ENCODE data around the gene KRAS. TPM values are rescaled to one million over a fixed set of nuclear protein-coding genes. Genes with fewer than 3 reads are reported as not detected.

KRAS gene
- total and polyA plus RNA-seq, 12 donors, result 3.6 to 21.3 (median 11.6) TPM

GRCh38 chr12:25200703-25201102 is 50.0 kb downstream of the KRAS start:
- Histone ChIP-seq H3K27me3 (no peaks in the 10 kb centered on the region), H3K27ac (no peak overlapping the region), H3K36me3 (replicated peaks in 1 of 2) (peaks cover 0 to 8% of the 10 kb centered on the region in 2 donors), H3K9me3 (replicated peaks in 1 of 3) (no peaks in the 10 kb centered on the region), H3K4me3 (no peak overlapping the region), H3K4me1 (replicated peaks in 1 of 2) (peaks cover 9 to 42% of the 10 kb centered on the region in 2 donors)
- intact Hi-C loops (cut with DNase I), result no loop called here
- WGBS, 4 donors, result 29 to 57% (median 48%) methylated on average over 1 of the region's 1 CpG
- TF ChIP-seq, protein P1, sequence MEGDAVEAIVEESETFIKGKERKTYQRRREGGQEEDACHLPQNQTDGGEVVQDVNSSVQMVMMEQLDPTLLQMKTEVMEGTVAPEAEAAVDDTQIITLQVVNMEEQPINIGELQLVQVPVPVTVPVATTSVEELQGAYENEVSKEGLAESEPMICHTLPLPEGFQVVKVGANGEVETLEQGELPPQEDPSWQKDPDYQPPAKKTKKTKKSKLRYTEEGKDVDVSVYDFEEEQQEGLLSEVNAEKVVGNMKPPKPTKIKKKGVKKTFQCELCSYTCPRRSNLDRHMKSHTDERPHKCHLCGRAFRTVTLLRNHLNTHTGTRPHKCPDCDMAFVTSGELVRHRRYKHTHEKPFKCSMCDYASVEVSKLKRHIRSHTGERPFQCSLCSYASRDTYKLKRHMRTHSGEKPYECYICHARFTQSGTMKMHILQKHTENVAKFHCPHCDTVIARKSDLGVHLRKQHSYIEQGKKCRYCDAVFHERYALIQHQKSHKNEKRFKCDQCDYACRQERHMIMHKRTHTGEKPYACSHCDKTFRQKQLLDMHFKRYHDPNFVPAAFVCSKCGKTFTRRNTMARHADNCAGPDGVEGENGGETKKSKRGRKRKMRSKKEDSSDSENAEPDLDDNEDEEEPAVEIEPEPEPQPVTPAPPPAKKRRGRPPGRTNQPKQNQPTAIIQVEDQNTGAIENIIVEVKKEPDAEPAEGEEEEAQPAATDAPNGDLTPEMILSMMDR (IDR thresholded peaks at IDR 0.05), result no peak
- no peak for TF ChIP-seq POLR2A (IDR thresholded peaks at IDR 0.05)
- DNase-seq, result no peak

- DNase-seq, result no peak
- TF ChIP-seq, protein P1 (IDR thresholded peaks at IDR 0.05), result no peak
- no peak for TF ChIP-seq POLR2A (IDR thresholded peaks at IDR 0.05)
- intact Hi-C loops (cut with DNase I), result no loop called here
- Histone ChIP-seq H3K4me3 (no peak overlapping the region), H3K36me3 (replicated peaks in 1 of 2) (no peaks in the 10 kb centered on the region), H3K27ac (peak overlapping the region in 2 of 5 donors; percentile 1 to 40), H3K9me3 (replicated peaks in 1 of 3) (no peaks in the 10 kb centered on the region), H3K4me1 (replicated peaks in 1 of 2) (peaks cover 9 to 33% of the 10 kb centered on the region in 2 donors), H3K27me3 (no peaks in the 10 kb centered on the region)
- WGBS, 4 donors, result 61 to 67% (median 65%) methylated on average over 2 of the region's 2 CpGs
Measured at GRCh38 chr12:25197608-25198007, 53.1 kb downstream of the KRAS start.

GRCh38 chr12:25195056-25195971 is 55.4 kb downstream of the KRAS start, which contains the start of the genes DNAI7 and ETFRF1:
Gene DNAI7, minus strand, starts transcription at chr12:25195160. Its CDS starts 82 bp downstream, at chr12:25195078.
Gene ETFRF1, plus strand, starts transcription at chr12:25195237. Its CDS starts 8,720 bp downstream, at chr12:25203957.
- Histone ChIP-seq H3K27ac (peak within 1 kb of the TSS; percentile 89 to 98 (median 93)), H3K36me3 (replicated peaks in 1 of 2) (no peaks in the 10 kb centered on the region), H3K4me3 (peak within 1 kb of the TSS; percentile 36 to 89 (median 63)), H3K27me3 (no peaks in the 10 kb centered on the region), H3K4me1 (replicated peaks in 1 of 2) (peaks cover 9 to 32% of the 10 kb centered on the region in 2 donors), H3K9me3 (replicated peaks in 1 of 3) (no peaks in the 10 kb centered on the region)
- TF ChIP-seq POLR2A (IDR thresholded peaks at IDR 0.05), result peak; percentile 82 to 98
- TF ChIP-seq, protein P1 (IDR thresholded peaks at IDR 0.05), result peak in 4 of 6 experiments; percentile 18 to 38 (median 24)
- DNase-seq, result peak; percentile 97 to 100 (median 99)
- 0 to 1% (median 1%) methylated on average over 17 to 54 of the region's 54 CpGs for WGBS, 4 donors
- intact Hi-C loops (cut with DNase I), result no loop called here

GRCh38 chr12:25194722-25195055 is 56.0 kb downstream of the KRAS start:
- intact Hi-C loops (cut with DNase I), result no loop called here
- Histone ChIP-seq H3K36me3 (replicated peaks in 1 of 2) (no peaks in the 10 kb centered on the region), H3K4me3 (peak overlapping the region in 2 of 4 donors; percentile 36 to 89), H3K4me1 (replicated peaks in 1 of 2) (peaks cover 9 to 32% of the 10 kb centered on the region in 2 donors), H3K27me3 (no peaks in the 10 kb centered on the region), H3K27ac (peak overlapping the region in 3 of 5 donors; percentile 93 to 98 (median 94)), H3K9me3 (replicated peaks in 1 of 3) (no peaks in the 10 kb centered on the region)
- WGBS, 4 donors, result 8 to 14% (median 11%) methylated on average over 10 to 11 of the region's 11 CpGs
- TF ChIP-seq, protein P1 (IDR thresholded peaks at IDR 0.05), result no peak
- no peak for TF ChIP-seq POLR2A (IDR thresholded peaks at IDR 0.05)
- DNase-seq, result no peak
